HepG2 (cell line): Measurements from ENCODE around the gene TMEM183A. TPM values are rescaled to one million over a fixed set of nuclear protein-coding genes. Genes with fewer than 3 reads are reported as not detected.

Source experiments
- AHR ChIP-seq: IDR thresholded peaks from 2 replicates; pipeline ENCODE4 v1.6.1; 2018; ENCODE audit warnings: missing genetic modification reagents, missing compliant biosample characterization
- ATF1 ChIP-seq: IDR thresholded peaks from 2 replicates; pipeline ENCODE4 v1.6.1; 2016; ENCODE audit warnings: mild to moderate bottlenecking, control low read depth
- CEBPG ChIP-seq: IDR thresholded peaks from 2 replicates; pipeline ENCODE4 v1.6.1; 2016
- CREB1 ChIP-seq, 2 experiments: fragments of 450-650 bp in 1 of 2; IDR thresholded peaks; 2 replicates each; pipeline ENCODE4 v1.6.1; 2016 to 2017; ENCODE audit warnings: control low read depth in 1 of 2, mild to moderate bottlenecking in 1 of 2, missing compliant biosample characterization in 1 of 2, missing genetic modification characterization in 1 of 2
- DMAP1 ChIP-seq: IDR thresholded peaks from 2 replicates; pipeline ENCODE4 v1.6.1; 2016
- GFI1 ChIP-seq: sonication (generic); formaldehyde crosslinking; IDR thresholded peaks from 2 replicates; pipeline ENCODE4 v1.5.0; 2020; ENCODE audit warnings: missing genetic modification reagents, mild to moderate bottlenecking, borderline replicate concordance
- JARID2 ChIP-seq: sonication (generic); formaldehyde crosslinking; IDR thresholded peaks from 2 replicates; pipeline ENCODE4 v1.8.1; 2023; ENCODE audit warnings: missing genetic modification reagents, inconsistent platforms; ENCODE audit not compliant: insufficient replicate concordance
- KDM5A ChIP-seq: fragments of 200-600 bp; sonication (generic); IDR thresholded peaks from 2 replicates; pipeline ENCODE4 v1.7.0; 2018; ENCODE audit warnings: antibody characterized with exemption, mild to moderate bottlenecking, low read length, borderline replicate concordance
- NRL ChIP-seq: sonication (generic); formaldehyde crosslinking; IDR thresholded peaks from 2 replicates; pipeline ENCODE4 v1.5.0; 2020; ENCODE audit warnings: missing genetic modification reagents, mild to moderate bottlenecking, moderate library complexity, borderline replicate concordance
- POLR2G ChIP-seq: fragments of 200-400 bp; formaldehyde crosslinking; IDR thresholded peaks from 2 replicates; pipeline ENCODE4 v1.6.1; 2018; ENCODE audit warnings: mild to moderate bottlenecking, low read depth, low read length, moderate library complexity
- RFXAP ChIP-seq: sonication (generic); formaldehyde crosslinking; IDR thresholded peaks from 2 replicates; pipeline ENCODE4 v1.4.0; 2020; ENCODE audit warnings: missing genetic modification reagents, borderline replicate concordance
- SOX13 ChIP-seq, 3 experiments: fragments of 450-650 bp in 1 of 3; sonication (generic) in 1 of 3; formaldehyde crosslinking in 1 of 3; IDR thresholded peaks in 2 of 3; conservative IDR thresholded peaks in 1 of 3; 2 replicates each; pipeline versions ENCODE4 v1.5.0 to v1.6.1; 2016 to 2020; ENCODE audit warnings: antibody characterized with exemption in 1 of 3, mild to moderate bottlenecking in 1 of 3, missing compliant biosample characterization in 1 of 3, missing genetic modification reagents in 1 of 3, moderate library complexity in 1 of 3
- YEATS4 ChIP-seq: sonication (generic); formaldehyde crosslinking; IDR thresholded peaks from 2 replicates; pipeline ENCODE4 v1.4.0; 2020; ENCODE audit warnings: missing genetic modification reagents, borderline replicate concordance
- ZNF10 ChIP-seq: sonication (generic); formaldehyde crosslinking; IDR thresholded peaks from 2 replicates; pipeline ENCODE4 v1.4.0; 2020; ENCODE audit warnings: mild to moderate bottlenecking, low read depth, missing genetic modification reagents, borderline replicate concordance
- ZNF143 ChIP-seq: sonication (generic); formaldehyde crosslinking; IDR thresholded peaks from 2 replicates; pipeline ENCODE4 v1.4.0; 2020; ENCODE audit warnings: missing genetic modification reagents
- ZNF569 ChIP-seq: sonication (generic); formaldehyde crosslinking; IDR thresholded peaks from 2 replicates; pipeline ENCODE4 v1.5.0; 2020; ENCODE audit warnings: mild to moderate bottlenecking, missing genetic modification reagents, moderate library complexity, borderline replicate concordance
- ZNF777 ChIP-seq: sonication (generic); formaldehyde crosslinking; IDR thresholded peaks from 2 replicates; pipeline ENCODE4 v1.4.0; 2020; ENCODE audit warnings: missing genetic modification reagents
- polyA plus RNA-seq, 8 experiments: library from polyadenylated mRNA; depleted of rRNA in 3 of 8; stranded (reverse) in 7 of 8; unstranded in 1 of 8; fragments of >200 nt; fragmentation: Illumina TruSeq in 4 of 8; extraction: Trizol in 4 of 8; gene quantifications; 2 replicates each; pipeline versions ENCODE4 v1.2.1 to v1.2.3, GENCODE V29; 2011 to 2016; ENCODE audit warnings: low read depth in 4 of 8, missing spikeins in 1 of 8, mixed read lengths in 1 of 8; ENCODE audit not compliant: insufficient read depth in 1 of 8
- total RNA-seq, 5 experiments: library from RNA; depleted of rRNA; stranded (reverse); fragments of >200 nt; fragmentation: Illumina TruSeq; extraction: Trizol; gene quantifications; 2 replicates each; pipeline ENCODE4 v1.2.3, GENCODE V29; 2016; ENCODE audit warnings: low read depth in 1 of 5
- TF ChIP-seq, protein P1 (sequence below): sonication (generic); formaldehyde crosslinking; IDR thresholded peaks from 2 replicates; pipeline ENCODE4 v1.4.0; 2020; ENCODE audit warnings: missing genetic modification reagents, borderline replicate concordance
- TF ChIP-seq, protein P2 (sequence below), 2 experiments: sonication (generic) in 1 of 2; formaldehyde crosslinking in 1 of 2; IDR thresholded peaks; 2 replicates each; pipeline versions ENCODE4 v1.4.0 to v1.6.1; 2016 to 2020; ENCODE audit warnings: borderline replicate concordance in 1 of 2, low read depth in 1 of 2, mild to moderate bottlenecking in 1 of 2, missing genetic modification reagents in 1 of 2

Gene TMEM183A
- total and polyA plus RNA-seq, 2 of the 13 experiments (the other 11 are each of a cell fraction or from before 2014, with no cell fraction given) = 59.7 to 82.0 TPM

DNA sequence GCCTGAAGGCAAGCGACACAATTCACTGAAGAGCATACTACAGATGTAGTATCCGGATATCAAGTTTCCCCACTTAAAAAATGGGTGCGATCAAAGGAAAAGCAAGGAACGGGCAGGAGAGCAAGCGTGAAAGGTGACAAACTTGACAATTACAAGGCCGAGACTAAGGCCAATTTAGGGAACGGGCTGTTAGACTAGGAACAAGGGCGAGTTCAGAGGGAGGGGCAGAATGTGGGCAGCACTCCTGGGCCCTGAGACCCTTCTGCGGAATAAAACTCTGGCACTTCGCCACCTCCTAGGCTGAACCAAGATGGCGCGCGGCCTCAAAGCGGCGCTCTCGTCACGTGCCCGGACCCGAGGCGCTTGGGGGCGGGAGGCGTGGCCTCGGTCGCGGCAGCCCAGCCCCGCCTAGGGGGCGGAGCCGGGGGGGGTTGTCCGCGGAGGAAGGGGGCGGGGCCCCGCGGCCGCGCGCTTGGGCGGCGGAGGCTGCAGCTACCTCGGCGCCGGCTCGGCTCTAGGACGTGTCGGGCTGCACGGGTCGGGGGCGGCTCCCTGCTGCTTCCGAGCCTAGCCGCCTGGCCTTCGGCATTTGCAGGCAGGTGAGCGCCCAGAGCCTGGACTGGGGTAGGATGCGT, 19.0 kb downstream of the TMEM183A start, which contains the start of gene PPFIA4 (continued):
- TF ChIP-seq SOX13 (IDR thresholded peaks at IDR 0.05) = no peak
- no peak for TF ChIP-seq SOX13 (CRISPR knock-in tag; conservative IDR thresholded peaks at IDR 0.05 in 1 of 2, IDR thresholded peaks at IDR 0.05 in 1 of 2)
- no peak for TF ChIP-seq CREB1 (IDR thresholded peaks at IDR 0.05)
- no peak for TF ChIP-seq CREB1 (CRISPR knock-in tag; IDR thresholded peaks at IDR 0.05)
- no peak for TF ChIP-seq ATF1
- TF ChIP-seq POLR2G = peak; percentile 60
- peak; percentile 36; the same call in 1 of the 2 replicates for TF ChIP-seq GFI1
- 0 out of 2 replicates have a peak, but pooled peaks have one; percentile 25 for TF ChIP-seq ZNF143 (CRISPR knock-in tag)
- no peak for TF ChIP-seq JARID2 (CRISPR knock-in tag)
- TF ChIP-seq DMAP1 = no peak
- TF ChIP-seq RFXAP (CRISPR knock-in tag) = peak; percentile 36; the same call in 1 of the 2 replicates
- TF ChIP-seq, protein P1, sequence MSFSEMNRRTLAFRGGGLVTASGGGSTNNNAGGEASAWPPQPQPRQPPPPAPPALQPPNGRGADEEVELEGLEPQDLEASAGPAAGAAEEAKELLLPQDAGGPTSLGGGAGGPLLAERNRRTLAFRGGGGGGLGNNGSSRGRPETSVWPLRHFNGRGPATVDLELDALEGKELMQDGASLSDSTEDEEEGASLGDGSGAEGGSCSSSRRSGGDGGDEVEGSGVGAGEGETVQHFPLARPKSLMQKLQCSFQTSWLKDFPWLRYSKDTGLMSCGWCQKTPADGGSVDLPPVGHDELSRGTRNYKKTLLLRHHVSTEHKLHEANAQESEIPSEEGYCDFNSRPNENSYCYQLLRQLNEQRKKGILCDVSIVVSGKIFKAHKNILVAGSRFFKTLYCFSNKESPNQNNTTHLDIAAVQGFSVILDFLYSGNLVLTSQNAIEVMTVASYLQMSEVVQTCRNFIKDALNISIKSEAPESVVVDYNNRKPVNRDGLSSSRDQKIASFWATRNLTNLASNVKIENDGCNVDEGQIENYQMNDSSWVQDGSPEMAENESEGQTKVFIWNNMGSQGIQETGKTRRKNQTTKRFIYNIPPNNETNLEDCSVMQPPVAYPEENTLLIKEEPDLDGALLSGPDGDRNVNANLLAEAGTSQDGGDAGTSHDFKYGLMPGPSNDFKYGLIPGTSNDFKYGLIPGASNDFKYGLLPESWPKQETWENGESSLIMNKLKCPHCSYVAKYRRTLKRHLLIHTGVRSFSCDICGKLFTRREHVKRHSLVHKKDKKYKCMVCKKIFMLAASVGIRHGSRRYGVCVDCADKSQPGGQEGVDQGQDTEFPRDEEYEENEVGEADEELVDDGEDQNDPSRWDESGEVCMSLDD (CRISPR knock-in tag) = no peak
- TF ChIP-seq KDM5A = no peak
- peak; percentile 68; the same call in 1 of the 2 replicates for TF ChIP-seq YEATS4
- 0 out of 2 replicates have a peak, but pooled peaks have one; percentile 6 for TF ChIP-seq AHR (CRISPR knock-in tag)
- no peak for TF ChIP-seq ZNF10 (CRISPR knock-in tag)
- 0 out of 2 replicates have a peak, but pooled peaks have one; percentile 21 for TF ChIP-seq NRL (CRISPR knock-in tag)
- peak; percentile 64; the same call in 1 of the 2 replicates for TF ChIP-seq ZNF777 (CRISPR knock-in tag)
- no peak for TF ChIP-seq CEBPG (CRISPR knock-in tag)
- TF ChIP-seq, protein P2, sequence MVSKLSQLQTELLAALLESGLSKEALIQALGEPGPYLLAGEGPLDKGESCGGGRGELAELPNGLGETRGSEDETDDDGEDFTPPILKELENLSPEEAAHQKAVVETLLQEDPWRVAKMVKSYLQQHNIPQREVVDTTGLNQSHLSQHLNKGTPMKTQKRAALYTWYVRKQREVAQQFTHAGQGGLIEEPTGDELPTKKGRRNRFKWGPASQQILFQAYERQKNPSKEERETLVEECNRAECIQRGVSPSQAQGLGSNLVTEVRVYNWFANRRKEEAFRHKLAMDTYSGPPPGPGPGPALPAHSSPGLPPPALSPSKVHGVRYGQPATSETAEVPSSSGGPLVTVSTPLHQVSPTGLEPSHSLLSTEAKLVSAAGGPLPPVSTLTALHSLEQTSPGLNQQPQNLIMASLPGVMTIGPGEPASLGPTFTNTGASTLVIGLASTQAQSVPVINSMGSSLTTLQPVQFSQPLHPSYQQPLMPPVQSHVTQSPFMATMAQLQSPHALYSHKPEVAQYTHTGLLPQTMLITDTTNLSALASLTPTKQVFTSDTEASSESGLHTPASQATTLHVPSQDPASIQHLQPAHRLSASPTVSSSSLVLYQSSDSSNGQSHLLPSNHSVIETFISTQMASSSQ (IDR thresholded peaks at IDR 0.05; ENCODE audit: low read depth) = no peak
- TF ChIP-seq, protein P2 (CRISPR knock-in tag; IDR thresholded peaks at IDR 0.05; ENCODE audit: borderline replicate concordance) = no peak
- no peak for TF ChIP-seq ZNF569 (CRISPR knock-in tag)
